ENCODE data around the gene KRT6A. TPM values are rescaled to one million over a fixed set of nuclear protein-coding genes. Genes with fewer than 3 reads are reported as not detected.

Gene KRT6A
- 1 to 10 TPM in 2 of 4 donors, under 1 TPM in 1, not detected in 1; 0.13 to 6.7 (median 3.2) TPM for polyA plus RNA-seq
- long read RNA-seq, donor 1, result 0 reads
- long read RNA-seq, donor 2, result 0 reads
- long read RNA-seq, donor 3, result 0 reads
- long read RNA-seq, donor 4, result 0 reads
- long read RNA-seq, donor 5, result 0 reads
- long read RNA-seq, donor 6, result 0 reads
- long read RNA-seq, donor 7, result 0 reads
- long read RNA-seq, donor 8, partial matches to known transcripts, result 0 of 4 reads
- long read RNA-seq, donor 8, other reads (novel, unspliced or antisense), result 0 of 4 reads
- long read RNA-seq, donor 9, result 0 reads
- long read RNA-seq, donor 10, result 0 reads

- H3K4me1 ChIP-seq (ENCODE audit: control insufficient read depth in 3 of 3, insufficient read depth in 2 of 3, low read depth in 1 of 3, low read length in 2 of 3), result no peaks in the 10 kb centered on the region
- H3K36me3 ChIP-seq (ENCODE audit: control insufficient read depth in 3 of 3, insufficient read depth in 2 of 3, low read depth in 1 of 3, low read length in 3 of 3), result no peaks in the 10 kb centered on the region
- no peaks in the 10 kb centered on the region for H3K9me3 ChIP-seq (ENCODE audit: control insufficient read depth in 2 of 2, insufficient read depth in 1 of 2, low read depth in 1 of 2, low read length in 1 of 2)
- no peak for DNase-seq
- H3K27ac ChIP-seq (ENCODE audit: low read depth in 1 of 3, low read length in 2 of 3), result no peak within 1 kb of the TSS
- FAIRE-seq, result no peak
- H3K27me3 ChIP-seq (ENCODE audit: control insufficient read depth in 3 of 3, insufficient read depth in 3 of 3, low read length in 3 of 3), result peaks cover 0 to 8% (median 6%) of the 10 kb centered on the region in 3 donors
- 74 to 83% (median 83%) methylated on average over 2 of the region's 2 CpGs for WGBS, 3 donors
- no peak within 1 kb of the TSS for H3K4me3 ChIP-seq (ENCODE audit: low read depth in 1 of 3, low read length in 3 of 3)
Measured at GRCh38 chr12:52493172-52493571, at the start of gene KRT6A. Gene KRT6A, minus strand, starts transcription at chr12:52493257. Its CDS starts 69 bp downstream, at chr12:52493188.

GRCh38 chr12:52542157-52542556 is 49.1 kb upstream of the KRT6A start:
- Histone ChIP-seq H3K36me3 (ENCODE audit: control insufficient read depth in 3 of 3, insufficient read depth in 2 of 3, low read depth in 1 of 3, low read length in 3 of 3) (no peaks in the 10 kb centered on the region), H3K27me3 (ENCODE audit: control insufficient read depth in 3 of 3, insufficient read depth in 3 of 3, low read length in 3 of 3) (peaks cover 0 to 2% (median 0%) of the 10 kb centered on the region in 3 donors), H3K4me1 (ENCODE audit: control insufficient read depth in 3 of 3, insufficient read depth in 2 of 3, low read depth in 1 of 3, low read length in 2 of 3) (no peaks in the 10 kb centered on the region), H3K4me3 (ENCODE audit: low read depth in 1 of 3, low read length in 3 of 3) (no peak overlapping the region), H3K9me3 (ENCODE audit: control insufficient read depth in 2 of 2, insufficient read depth in 1 of 2, low read depth in 1 of 2, low read length in 1 of 2) (no peaks in the 10 kb centered on the region), H3K27ac (ENCODE audit: low read depth in 1 of 3, low read length in 2 of 3) (no peak overlapping the region)
- DNase-seq (no peak), FAIRE-seq (no peak)

- no peak overlapping the region for H3K27ac ChIP-seq (ENCODE audit: low read depth in 1 of 3, low read length in 2 of 3)
- peaks cover 0 to 2% (median 0%) of the 10 kb centered on the region in 3 donors for H3K27me3 ChIP-seq (ENCODE audit: control insufficient read depth in 3 of 3, insufficient read depth in 3 of 3, low read length in 3 of 3)
- no peak overlapping the region for H3K4me3 ChIP-seq (ENCODE audit: low read depth in 1 of 3, low read length in 3 of 3)
- no peaks in the 10 kb centered on the region for H3K4me1 ChIP-seq (ENCODE audit: control insufficient read depth in 3 of 3, insufficient read depth in 2 of 3, low read depth in 1 of 3, low read length in 2 of 3)
- WGBS, 3 donors, result 89 to 94% (median 90%) methylated on average over 5 of the region's 5 CpGs
- no peaks in the 10 kb centered on the region for H3K9me3 ChIP-seq (ENCODE audit: control insufficient read depth in 2 of 2, insufficient read depth in 1 of 2, low read depth in 1 of 2, low read length in 1 of 2)
- FAIRE-seq (no peak), DNase-seq (no peak)
- no peaks in the 10 kb centered on the region for H3K36me3 ChIP-seq (ENCODE audit: control insufficient read depth in 3 of 3, insufficient read depth in 2 of 3, low read depth in 1 of 3, low read length in 3 of 3)
Measured at GRCh38 chr12:52541709-52542108, 48.7 kb upstream of the KRT6A start.

- DNase-seq (no peak), FAIRE-seq (no peak)
- 89 to 94% (median 93%) methylated on average over 7 of the region's 7 CpGs for WGBS, 3 donors
- Histone ChIP-seq H3K9me3 (ENCODE audit: control insufficient read depth in 2 of 2, insufficient read depth in 1 of 2, low read depth in 1 of 2, low read length in 1 of 2) (no peaks in the 10 kb centered on the region), H3K36me3 (ENCODE audit: control insufficient read depth in 3 of 3, insufficient read depth in 2 of 3, low read depth in 1 of 3, low read length in 3 of 3) (no peaks in the 10 kb centered on the region), H3K27me3 (ENCODE audit: control insufficient read depth in 3 of 3, insufficient read depth in 3 of 3, low read length in 3 of 3) (peaks cover 0 to 2% (median 0%) of the 10 kb centered on the region in 3 donors), H3K27ac (ENCODE audit: low read depth in 1 of 3, low read length in 2 of 3) (no peak overlapping the region), H3K4me1 (ENCODE audit: control insufficient read depth in 3 of 3, insufficient read depth in 2 of 3, low read depth in 1 of 3, low read length in 2 of 3) (no peaks in the 10 kb centered on the region), H3K4me3 (ENCODE audit: low read depth in 1 of 3, low read length in 3 of 3) (no peak overlapping the region)
Measured at GRCh38 chr12:52540531-52540930, 47.5 kb upstream of the KRT6A start.

GRCh38 chr12:52539821-52540173 is 46.7 kb upstream of the KRT6A start:
- Histone ChIP-seq H3K4me3 (ENCODE audit: low read depth in 1 of 3, low read length in 3 of 3) (no peak overlapping the region), H3K9me3 (ENCODE audit: control insufficient read depth in 2 of 2, insufficient read depth in 1 of 2, low read depth in 1 of 2, low read length in 1 of 2) (no peaks in the 10 kb centered on the region), H3K36me3 (ENCODE audit: control insufficient read depth in 3 of 3, insufficient read depth in 2 of 3, low read depth in 1 of 3, low read length in 3 of 3) (no peaks in the 10 kb centered on the region), H3K27me3 (ENCODE audit: control insufficient read depth in 3 of 3, insufficient read depth in 3 of 3, low read length in 3 of 3) (peaks cover 0 to 2% (median 0%) of the 10 kb centered on the region in 3 donors), H3K27ac (ENCODE audit: low read depth in 1 of 3, low read length in 2 of 3) (no peak overlapping the region), H3K4me1 (ENCODE audit: control insufficient read depth in 3 of 3, insufficient read depth in 2 of 3, low read depth in 1 of 3, low read length in 2 of 3) (no peaks in the 10 kb centered on the region)
- DNase-seq (no peak), FAIRE-seq (no peak)
- WGBS, 3 donors, result 84 to 95% (median 89%) methylated on average over 3 of the region's 3 CpGs

- Histone ChIP-seq H3K27me3 (ENCODE audit: control insufficient read depth in 3 of 3, insufficient read depth in 3 of 3, low read length in 3 of 3) (peaks cover 0 to 2% (median 0%) of the 10 kb centered on the region in 3 donors), H3K9me3 (ENCODE audit: control insufficient read depth in 2 of 2, insufficient read depth in 1 of 2, low read depth in 1 of 2, low read length in 1 of 2) (no peaks in the 10 kb centered on the region), H3K36me3 (ENCODE audit: control insufficient read depth in 3 of 3, insufficient read depth in 2 of 3, low read depth in 1 of 3, low read length in 3 of 3) (no peaks in the 10 kb centered on the region), H3K4me3 (ENCODE audit: low read depth in 1 of 3, low read length in 3 of 3) (no peak overlapping the region), H3K27ac (ENCODE audit: low read depth in 1 of 3, low read length in 2 of 3) (no peak overlapping the region), H3K4me1 (ENCODE audit: control insufficient read depth in 3 of 3, insufficient read depth in 2 of 3, low read depth in 1 of 3, low read length in 2 of 3) (no peaks in the 10 kb centered on the region)
- DNase-seq (peak in 1 of 2 donors; percentile 29), FAIRE-seq (no peak)
- WGBS, 3 donors, result 52 to 58% (median 55%) methylated on average over 5 of the region's 5 CpGs
Measured at GRCh38 chr12:52539083-52539820, 46.2 kb upstream of the KRT6A start.

GRCh38 chr12:52537101-52537500 is 44.0 kb upstream of the KRT6A start:
- WGBS, 3 donors, result 49 to 76% (median 52%) methylated on average over 3 of the region's 3 CpGs

GRCh38 chr12:52535574-52535973 is 42.5 kb upstream of the KRT6A start:
- H3K4me3 ChIP-seq (ENCODE audit: low read depth in 1 of 3, low read length in 3 of 3), result no peak overlapping the region
- FAIRE-seq, result no peak
- H3K36me3 ChIP-seq (ENCODE audit: control insufficient read depth in 3 of 3, insufficient read depth in 2 of 3, low read depth in 1 of 3, low read length in 3 of 3), result no peaks in the 10 kb centered on the region
- H3K27ac ChIP-seq (ENCODE audit: low read depth in 1 of 3, low read length in 2 of 3), result no peak overlapping the region
- no peak for DNase-seq
- H3K9me3 ChIP-seq (ENCODE audit: control insufficient read depth in 2 of 2, insufficient read depth in 1 of 2, low read depth in 1 of 2, low read length in 1 of 2), result no peaks in the 10 kb centered on the region
- WGBS, 3 donors, result 19 to 70% (median 32%) methylated on average over 1 of the region's 1 CpG
- peaks cover 0 to 2% (median 0%) of the 10 kb centered on the region in 3 donors for H3K27me3 ChIP-seq (ENCODE audit: control insufficient read depth in 3 of 3, insufficient read depth in 3 of 3, low read length in 3 of 3)
- no peaks in the 10 kb centered on the region for H3K4me1 ChIP-seq (ENCODE audit: control insufficient read depth in 3 of 3, insufficient read depth in 2 of 3, low read depth in 1 of 3, low read length in 2 of 3)

More at GRCh38 chr12:52537101-52537500, 44.0 kb upstream of the KRT6A start:
- H3K36me3 ChIP-seq (ENCODE audit: control insufficient read depth in 3 of 3, insufficient read depth in 2 of 3, low read depth in 1 of 3, low read length in 3 of 3), result no peaks in the 10 kb centered on the region
- FAIRE-seq (no peak), DNase-seq (no peak)
- H3K27ac ChIP-seq (ENCODE audit: low read depth in 1 of 3, low read length in 2 of 3), result no peak overlapping the region
- no peaks in the 10 kb centered on the region for H3K9me3 ChIP-seq (ENCODE audit: control insufficient read depth in 2 of 2, insufficient read depth in 1 of 2, low read depth in 1 of 2, low read length in 1 of 2)
- H3K27me3 ChIP-seq (ENCODE audit: control insufficient read depth in 3 of 3, insufficient read depth in 3 of 3, low read length in 3 of 3), result peaks cover 0 to 2% (median 0%) of the 10 kb centered on the region in 3 donors
- no peaks in the 10 kb centered on the region for H3K4me1 ChIP-seq (ENCODE audit: control insufficient read depth in 3 of 3, insufficient read depth in 2 of 3, low read depth in 1 of 3, low read length in 2 of 3)
- no peak overlapping the region for H3K4me3 ChIP-seq (ENCODE audit: low read depth in 1 of 3, low read length in 3 of 3)

All from small intestine (tissue), 16 donors.